MM.1S (cell line): ENCODE measurements around the gene CYTH3.

Experiments used
- CTCF ChIP-seq: fragments of 300-600 bp; sonication (generic); IDR thresholded peaks from 2 replicates; pipeline ENCODE4 v1.5.1; 2016; ENCODE audit warnings: antibody characterized with exemption, low read length, mixed read lengths
- EZH2phosphoT487 ChIP-seq: fragments of 300-600 bp; sonication (generic); IDR thresholded peaks from 2 replicates; pipeline ENCODE4 v1.6.1; 2018; ENCODE audit warnings: antibody characterized with exemption, low read length

GRCh38 chr7:6262221-6262620 is 10.2 kb downstream of the CYTH3 start:
- no peak for TF ChIP-seq CTCF
- TF ChIP-seq EZH2phosphoT487, result no peak
